HG02588 (cell line): ENCODE results near the gene GABRB2.
"Not testable (repeated sequence)": the region's sequence is repeated elsewhere in the genome, so short reads cannot be mapped to it uniquely, and the experiment has no call there.

Source experiments
- ATAC-seq: cut with Tn5 transposase; IDR thresholded peaks from one replicate; pipeline ENCODE4 v1.9.1; 2021; ENCODE audit warnings: mild to moderate bottlenecking, moderate library complexity; ENCODE audit not compliant: unreplicated experiment

Gene GABRB2

GRCh38 chr5:161305601-161306000 is 240.9 kb downstream of the GABRB2 start:
- no peak for ATAC-seq

- no peak for ATAC-seq
Observed at GRCh38 chr5:161302559-161302958, 244.0 kb downstream of the GABRB2 start.

GRCh38 chr5:161301586-161301985 is 244.9 kb downstream of the GABRB2 start:
- no peak for ATAC-seq

- peak; percentile 92 for ATAC-seq
Observed at GRCh38 chr5:161299053-161299452, 247.5 kb downstream of the GABRB2 start.

- ATAC-seq = not testable (repeated sequence)
Observed at GRCh38 chr5:161297388-161297787, 249.1 kb downstream of the GABRB2 start.

GRCh38 chr5:161295721-161296250 is 250.7 kb downstream of the GABRB2 start:
- ATAC-seq = no peak

GRCh38 chr5:161288071-161288470 is 258.5 kb downstream of the GABRB2 start:
- ATAC-seq = no peak

GRCh38 chr5:161287436-161287835 is 259.1 kb downstream of the GABRB2 start:
- no peak for ATAC-seq

- ATAC-seq = peak; percentile 92
Observed at GRCh38 chr5:161286066-161286655, 260.4 kb downstream of the GABRB2 start.

- ATAC-seq = no peak
Observed at GRCh38 chr5:161284445-161284844, 262.1 kb downstream of the GABRB2 start.

- ATAC-seq = no peak
Observed at GRCh38 chr5:161283296-161283695, 263.2 kb downstream of the GABRB2 start.

GRCh38 chr5:161278739-161279660 is 267.5 kb downstream of the GABRB2 start:
- ATAC-seq = peak; percentile 61

GRCh38 chr5:161277011-161277410 is 269.5 kb downstream of the GABRB2 start:
- ATAC-seq = no peak

- no peak for ATAC-seq
Observed at GRCh38 chr5:161274951-161275350, 271.6 kb downstream of the GABRB2 start.

GRCh38 chr5:161273410-161273809 is 273.1 kb downstream of the GABRB2 start:
- ATAC-seq = no peak

GRCh38 chr5:161271816-161272215 is 274.7 kb downstream of the GABRB2 start:
- no peak for ATAC-seq

- ATAC-seq = no peak
Observed at GRCh38 chr5:161269125-161269524, 277.4 kb downstream of the GABRB2 start.

- ATAC-seq = no peak
Observed at GRCh38 chr5:161266954-161267353, 279.6 kb downstream of the GABRB2 start.

- no peak for ATAC-seq
Observed at GRCh38 chr5:161265006-161265405, 281.5 kb downstream of the GABRB2 start.

GRCh38 chr5:161263191-161263590 is 283.3 kb downstream of the GABRB2 start:
- ATAC-seq = no peak

- no peak for ATAC-seq
Observed at GRCh38 chr5:161261668-161262323, 284.7 kb downstream of the GABRB2 start.
